Measurements from ENCODE around the gene RHBDD1.

The RHBDD1 gene

DNA sequence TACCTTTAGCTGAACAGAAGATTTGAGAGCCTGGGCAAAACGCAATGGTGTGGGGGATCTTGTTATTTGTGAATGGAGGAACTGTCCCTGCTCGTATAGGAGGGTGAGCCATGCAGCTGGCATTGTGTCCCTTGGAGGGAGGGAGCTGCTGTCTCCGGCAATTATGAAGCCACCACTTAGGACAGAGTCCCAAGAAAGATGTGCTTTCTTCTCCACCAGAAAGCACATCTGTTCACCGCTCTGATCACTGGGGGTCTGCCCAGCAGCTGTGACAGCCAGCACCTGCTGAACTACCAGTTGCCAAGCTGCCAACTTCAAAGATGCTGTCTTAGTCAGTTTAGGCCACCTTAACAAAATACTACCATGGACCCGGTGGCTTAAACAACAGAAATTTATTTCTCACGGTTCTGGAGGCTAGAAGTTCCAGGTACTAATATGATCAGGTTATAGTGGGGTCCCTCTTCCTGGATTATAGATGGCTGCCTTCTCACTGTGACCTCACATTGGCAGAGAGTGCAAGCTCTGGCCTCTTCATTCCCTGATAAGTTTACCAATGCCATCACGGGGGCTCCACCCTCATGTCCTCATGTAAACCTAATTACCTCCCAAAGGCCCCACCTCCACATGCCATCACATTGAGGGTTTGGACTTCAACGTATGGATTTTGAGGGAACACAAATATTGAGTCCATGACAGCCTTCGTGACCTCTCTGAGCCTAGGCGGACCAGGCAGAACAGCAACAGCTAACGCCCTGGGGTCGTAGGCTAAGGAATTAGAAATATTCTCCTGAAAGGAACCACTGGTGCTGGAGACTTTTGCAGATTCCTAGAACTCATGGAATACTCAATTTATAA lies 148.3 kb downstream of the RHBDD1 start:
- ChIA-PET CTCF (interaction anchor here (1.0 to 2.3 kb wide), 8 partner anchors 9 to 769 kb away, joined by 3 to 10 read pairs (median 4); no protein-coding TSS in a partner anchor), POLR2A (interaction anchor here (0.5 to 0.6 kb wide), 2 partner anchors 44 to 1837 kb away, joined by 3 to 4 read pairs; no protein-coding TSS in a partner anchor)
- DNase-seq (ENCODE audit: extremely low spot score): no peak
- TF ChIP-seq, protein P1, sequence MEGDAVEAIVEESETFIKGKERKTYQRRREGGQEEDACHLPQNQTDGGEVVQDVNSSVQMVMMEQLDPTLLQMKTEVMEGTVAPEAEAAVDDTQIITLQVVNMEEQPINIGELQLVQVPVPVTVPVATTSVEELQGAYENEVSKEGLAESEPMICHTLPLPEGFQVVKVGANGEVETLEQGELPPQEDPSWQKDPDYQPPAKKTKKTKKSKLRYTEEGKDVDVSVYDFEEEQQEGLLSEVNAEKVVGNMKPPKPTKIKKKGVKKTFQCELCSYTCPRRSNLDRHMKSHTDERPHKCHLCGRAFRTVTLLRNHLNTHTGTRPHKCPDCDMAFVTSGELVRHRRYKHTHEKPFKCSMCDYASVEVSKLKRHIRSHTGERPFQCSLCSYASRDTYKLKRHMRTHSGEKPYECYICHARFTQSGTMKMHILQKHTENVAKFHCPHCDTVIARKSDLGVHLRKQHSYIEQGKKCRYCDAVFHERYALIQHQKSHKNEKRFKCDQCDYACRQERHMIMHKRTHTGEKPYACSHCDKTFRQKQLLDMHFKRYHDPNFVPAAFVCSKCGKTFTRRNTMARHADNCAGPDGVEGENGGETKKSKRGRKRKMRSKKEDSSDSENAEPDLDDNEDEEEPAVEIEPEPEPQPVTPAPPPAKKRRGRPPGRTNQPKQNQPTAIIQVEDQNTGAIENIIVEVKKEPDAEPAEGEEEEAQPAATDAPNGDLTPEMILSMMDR (IDR thresholded peaks at IDR 0.05; ENCODE audit: control extremely low read depth, extremely low read depth, low read depth, missing control alignments): no peak

DNA sequence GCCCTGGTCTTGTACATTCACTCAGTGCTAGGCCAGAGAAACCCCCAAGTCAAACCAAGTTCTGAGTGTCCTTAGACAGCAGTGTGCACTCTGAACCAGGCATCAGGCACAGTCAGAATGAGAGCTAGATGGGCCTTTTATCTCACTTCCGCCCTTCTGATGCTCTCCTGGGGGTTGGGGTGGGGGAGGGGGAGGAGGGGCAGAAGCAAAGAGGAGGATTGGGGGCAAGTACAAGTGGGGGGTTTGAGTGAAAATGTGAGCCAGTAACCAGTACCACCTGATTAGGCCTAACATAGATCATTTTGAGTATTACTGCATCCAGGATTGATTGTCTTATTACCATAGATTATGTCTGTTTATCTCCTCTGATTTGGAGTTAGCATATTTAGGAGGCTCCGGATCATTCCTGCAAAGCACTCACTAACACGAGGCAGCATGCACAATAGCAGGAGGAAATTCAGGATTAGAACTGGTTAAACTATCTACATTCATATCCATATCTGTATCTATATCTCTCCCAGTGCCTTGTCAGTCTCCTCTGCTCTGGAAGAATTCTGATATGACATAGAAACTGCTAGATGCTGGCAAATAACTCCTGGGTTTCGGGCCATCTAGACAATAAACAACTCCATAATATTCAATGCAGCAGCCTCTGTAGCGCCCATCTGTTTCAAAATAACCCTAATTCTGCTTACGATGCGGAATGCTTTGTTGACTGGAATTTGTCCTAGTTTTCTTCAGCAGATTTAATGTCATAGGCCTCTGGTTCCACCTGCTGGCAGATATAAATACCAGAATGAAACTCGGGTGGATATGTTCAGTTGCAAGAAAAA lies 149.1 kb downstream of the RHBDD1 start:
- ChIA-PET POLR2A (interaction anchor here (0.5 to 0.6 kb wide), 2 partner anchors 45 to 1838 kb away, joined by 3 to 4 read pairs; no protein-coding TSS in a partner anchor), CTCF (interaction anchor here (0.6 to 2.3 kb wide), 19 partner anchors 9 to 770 kb away, joined by 3 to 10 read pairs (median 3); no protein-coding TSS in a partner anchor)
- DNase-seq (ENCODE audit: extremely low spot score): peak; percentile 57
- TF ChIP-seq, protein P1 (IDR thresholded peaks at IDR 0.05; ENCODE audit: control extremely low read depth, extremely low read depth, low read depth, missing control alignments): peak; percentile 41

DNA sequence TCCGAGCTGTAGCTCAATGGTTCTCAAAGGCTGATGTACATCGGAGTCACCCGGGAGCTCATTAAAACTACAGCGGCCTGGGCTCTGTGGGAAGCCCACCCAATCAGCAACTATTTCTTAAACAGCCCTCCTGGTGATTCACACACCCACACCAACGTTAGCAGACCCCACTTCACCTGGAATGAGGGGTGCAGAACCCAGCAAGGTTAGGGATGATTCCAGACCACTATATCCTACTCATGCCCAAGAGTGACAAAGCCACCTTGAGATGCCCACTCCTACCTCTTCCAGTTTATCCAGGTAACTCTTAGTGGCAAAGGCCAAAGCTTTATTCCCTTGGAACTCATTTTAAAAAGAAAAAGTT lies 149.7 kb downstream of the RHBDD1 start:
- TF ChIP-seq, protein P1 (IDR thresholded peaks at IDR 0.05; ENCODE audit: control extremely low read depth, extremely low read depth, low read depth, missing control alignments): no peak
- DNase-seq (ENCODE audit: extremely low spot score): no peak
- ChIA-PET CTCF (interaction anchor here (0.6 to 2.3 kb wide), 15 partner anchors 8 to 770 kb away, joined by 3 to 10 read pairs (median 3); no protein-coding TSS in a partner anchor), POLR2A (no interaction called here)

DNA sequence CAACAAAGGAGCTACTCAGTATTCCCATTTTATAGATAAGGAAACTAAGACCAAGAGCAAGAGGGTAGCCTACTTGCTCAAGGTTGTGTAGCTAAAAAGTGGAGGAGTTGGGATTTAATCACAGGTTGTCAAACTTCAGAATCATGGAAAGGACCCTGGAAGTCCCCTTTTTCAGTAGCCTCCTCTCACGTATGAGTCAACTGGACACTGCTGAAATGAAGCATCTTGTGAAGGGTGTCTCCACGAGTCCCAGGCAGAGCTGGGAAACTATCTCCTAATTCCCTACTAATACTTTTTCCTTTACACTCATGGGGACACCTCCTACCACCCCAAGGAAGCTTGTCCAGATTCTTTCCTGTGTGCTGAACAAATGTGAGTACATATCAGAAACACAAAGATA lies 155.8 kb downstream of the RHBDD1 start:
- CTCF ChIA-PET: interaction anchor here (1.0 to 3.9 kb wide), 3 partner anchors 10 to 1103 kb away, joined by 3 to 12 read pairs (median 9); no protein-coding TSS in a partner anchor

DNA sequence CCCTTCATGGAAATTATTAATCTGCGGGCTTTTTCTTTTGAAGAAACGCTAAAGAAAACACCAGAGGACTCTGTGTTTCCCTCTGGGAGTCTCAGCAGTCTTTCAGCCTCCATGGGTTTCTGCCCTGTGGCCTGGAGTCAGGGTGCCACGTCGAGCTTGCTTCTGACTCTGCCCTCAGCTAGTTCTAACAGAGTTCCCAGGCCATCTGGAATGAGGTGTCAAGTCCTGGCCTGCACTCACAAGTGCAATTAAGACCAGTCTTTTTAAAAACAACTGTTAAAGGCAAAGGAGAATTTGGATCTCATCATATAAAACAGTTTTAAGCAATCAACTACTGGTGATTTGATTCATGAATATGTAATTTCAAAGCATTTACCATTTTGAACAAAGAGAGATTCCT lies 157.3 kb downstream of the RHBDD1 start:
- CTCF ChIA-PET: interaction anchor here (0.8 to 3.9 kb wide), 6 partner anchors 8 to 194 kb away, joined by 3 to 12 read pairs (median 4); no protein-coding TSS in a partner anchor
- no peak for DNase-seq (ENCODE audit: extremely low spot score)
- TF ChIP-seq, protein P1 (IDR thresholded peaks at IDR 0.05; ENCODE audit: control extremely low read depth, extremely low read depth, low read depth, missing control alignments): no peak
- POLR2A ChIA-PET: no interaction called here

More for the DNA sequence above, 155.8 kb downstream of the RHBDD1 start:
- TF ChIP-seq, protein P1 (IDR thresholded peaks at IDR 0.05; ENCODE audit: control extremely low read depth, extremely low read depth, low read depth, missing control alignments): no peak
- POLR2A ChIA-PET: no interaction called here
- no peak for DNase-seq (ENCODE audit: extremely low spot score)

DNA sequence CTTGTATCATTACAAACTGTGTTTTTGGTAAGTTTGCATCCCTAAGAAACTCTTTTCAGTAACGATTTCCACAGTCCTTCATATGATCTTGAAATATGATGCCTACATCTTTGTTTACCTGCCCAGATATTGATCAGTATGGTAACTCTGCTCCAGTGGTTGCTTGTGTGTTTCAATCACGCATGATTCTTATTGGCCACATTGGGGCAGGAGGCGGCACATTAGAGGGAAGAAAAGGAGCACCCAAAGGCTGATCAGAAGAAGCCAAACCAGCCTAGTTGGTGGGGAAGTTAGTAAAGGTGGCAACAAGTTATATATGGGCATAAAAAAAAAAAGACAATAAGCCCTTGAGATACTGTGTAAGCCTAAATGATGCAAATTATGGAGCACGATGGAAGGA lies 158.9 kb downstream of the RHBDD1 start:
- CTCF ChIA-PET: interaction anchor here (1.5 to 3.9 kb wide), 2 partner anchors 9 to 192 kb away, joined by 5 to 12 read pairs; no protein-coding TSS in a partner anchor
- POLR2A ChIA-PET: no interaction called here
- no peak for DNase-seq (ENCODE audit: extremely low spot score)
- TF ChIP-seq, protein P1 (IDR thresholded peaks at IDR 0.05; ENCODE audit: control extremely low read depth, extremely low read depth, low read depth, missing control alignments): no peak

Data from GM10248 (cell line).